OCI-LY7 (cell line): ENCODE data around the gene PSMB10.

Experiments
- EZH2phosphoT487 ChIP-seq: fragments of 200-600 bp; sonication (generic); IDR thresholded peaks from 2 replicates; pipeline ENCODE4 v1.6.1; 2018; ENCODE audit warnings: low read depth, borderline replicate concordance, mild to moderate bottlenecking, mixed run types, antibody characterized with exemption, low read length, moderate library complexity, mixed read lengths
- TF ChIP-seq, protein P1 (sequence below): fragments of 200-600 bp; sonication (generic); conservative IDR thresholded peaks from 2 replicates; pipeline ENCODE4 v1.5.1; 2014; ENCODE audit warnings: mild to moderate bottlenecking, antibody characterized with exemption, low read length, moderate library complexity, mixed read lengths

DNA sequence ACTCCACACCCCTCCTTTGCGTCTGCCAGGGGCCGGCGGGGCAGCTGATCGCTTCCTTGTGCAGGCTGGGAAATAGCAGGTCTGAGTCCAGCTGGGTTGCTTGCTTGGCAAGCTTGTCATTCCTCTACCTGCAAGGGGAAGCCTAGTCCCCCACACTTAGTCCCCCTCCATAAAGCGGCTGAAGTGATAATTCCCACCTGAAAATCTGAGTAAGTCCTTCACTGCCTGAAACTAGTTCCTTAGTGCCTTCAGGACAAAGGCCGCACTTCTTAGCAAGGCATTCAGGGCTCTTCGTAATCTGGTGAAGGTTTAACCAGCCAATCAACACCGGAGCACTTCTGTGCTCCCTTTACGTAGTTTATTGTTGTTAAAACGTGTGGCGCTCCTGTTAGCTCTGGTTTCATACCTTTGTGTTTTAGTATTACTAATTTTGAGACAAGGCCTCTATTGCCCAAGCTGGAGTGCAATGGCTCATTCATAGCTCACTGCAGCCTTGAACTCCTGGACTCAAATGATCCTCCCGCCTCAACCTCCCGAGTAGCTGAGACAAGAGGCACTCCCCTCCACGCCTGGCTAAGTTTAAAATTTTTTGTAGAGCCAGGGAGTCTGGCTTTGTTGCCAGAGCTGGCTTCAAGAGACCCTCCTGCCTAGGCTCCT lies 42.8 kb downstream of the PSMB10 start:
- TF ChIP-seq EZH2phosphoT487: no peak
- TF ChIP-seq, protein P1, sequence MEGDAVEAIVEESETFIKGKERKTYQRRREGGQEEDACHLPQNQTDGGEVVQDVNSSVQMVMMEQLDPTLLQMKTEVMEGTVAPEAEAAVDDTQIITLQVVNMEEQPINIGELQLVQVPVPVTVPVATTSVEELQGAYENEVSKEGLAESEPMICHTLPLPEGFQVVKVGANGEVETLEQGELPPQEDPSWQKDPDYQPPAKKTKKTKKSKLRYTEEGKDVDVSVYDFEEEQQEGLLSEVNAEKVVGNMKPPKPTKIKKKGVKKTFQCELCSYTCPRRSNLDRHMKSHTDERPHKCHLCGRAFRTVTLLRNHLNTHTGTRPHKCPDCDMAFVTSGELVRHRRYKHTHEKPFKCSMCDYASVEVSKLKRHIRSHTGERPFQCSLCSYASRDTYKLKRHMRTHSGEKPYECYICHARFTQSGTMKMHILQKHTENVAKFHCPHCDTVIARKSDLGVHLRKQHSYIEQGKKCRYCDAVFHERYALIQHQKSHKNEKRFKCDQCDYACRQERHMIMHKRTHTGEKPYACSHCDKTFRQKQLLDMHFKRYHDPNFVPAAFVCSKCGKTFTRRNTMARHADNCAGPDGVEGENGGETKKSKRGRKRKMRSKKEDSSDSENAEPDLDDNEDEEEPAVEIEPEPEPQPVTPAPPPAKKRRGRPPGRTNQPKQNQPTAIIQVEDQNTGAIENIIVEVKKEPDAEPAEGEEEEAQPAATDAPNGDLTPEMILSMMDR: no peak
